Vagina (tissue), 2 donors: ENCODE data around the gene ANKRD18A.

Experiments used
- POLR2AphosphoS5 ChIP-seq, 2 donors: sonication (generic); formaldehyde crosslinking; IDR thresholded peaks; one replicate each; pipeline ENCODE4 v1.9.0; 2017; ENCODE audit warnings: antibody characterized with exemption in 2 of 2, mild to moderate bottlenecking in 2 of 2, low read depth in 1 of 2; ENCODE audit not compliant: insufficient read depth in 1 of 2
- TF ChIP-seq, protein P1 (sequence below), 3 experiments: fragments of 450-650 bp in 2 of 3; fragments of 200-600 bp in 1 of 3; sonication (generic) in 1 of 3; IDR thresholded peaks; one replicate each; pipeline ENCODE4 v1.5.1; 2017 to 2019; ENCODE audit warnings: antibody characterized with exemption in 3 of 3, mild to moderate bottlenecking in 2 of 3, moderate library complexity in 2 of 3

DNA sequence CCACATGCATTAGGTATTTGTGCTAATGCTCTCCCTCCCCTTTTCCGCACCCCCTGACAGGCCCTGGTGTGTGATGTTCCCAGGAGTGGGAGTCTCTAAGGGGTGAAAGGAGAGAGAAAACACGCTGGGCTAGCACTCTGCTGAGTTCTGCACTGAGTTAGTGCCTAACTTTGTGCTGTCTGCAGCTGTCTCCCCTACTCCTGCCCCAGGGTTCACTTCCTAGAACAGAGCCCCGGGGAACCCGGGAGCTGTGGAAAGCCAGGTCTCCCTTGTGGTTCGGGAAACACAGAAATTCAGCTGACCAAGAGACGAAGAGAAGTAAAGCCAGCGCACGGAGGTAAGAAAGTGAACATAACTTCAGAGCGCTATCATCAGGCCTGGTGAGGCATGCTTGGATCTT lies 20.7 kb upstream of the ANKRD18A start:
- TF ChIP-seq POLR2AphosphoS5 (IDR thresholded peaks at IDR 0.05; ENCODE audit: insufficient read depth in 1 of 2, low read depth in 1 of 2): no peak
- TF ChIP-seq, protein P1, sequence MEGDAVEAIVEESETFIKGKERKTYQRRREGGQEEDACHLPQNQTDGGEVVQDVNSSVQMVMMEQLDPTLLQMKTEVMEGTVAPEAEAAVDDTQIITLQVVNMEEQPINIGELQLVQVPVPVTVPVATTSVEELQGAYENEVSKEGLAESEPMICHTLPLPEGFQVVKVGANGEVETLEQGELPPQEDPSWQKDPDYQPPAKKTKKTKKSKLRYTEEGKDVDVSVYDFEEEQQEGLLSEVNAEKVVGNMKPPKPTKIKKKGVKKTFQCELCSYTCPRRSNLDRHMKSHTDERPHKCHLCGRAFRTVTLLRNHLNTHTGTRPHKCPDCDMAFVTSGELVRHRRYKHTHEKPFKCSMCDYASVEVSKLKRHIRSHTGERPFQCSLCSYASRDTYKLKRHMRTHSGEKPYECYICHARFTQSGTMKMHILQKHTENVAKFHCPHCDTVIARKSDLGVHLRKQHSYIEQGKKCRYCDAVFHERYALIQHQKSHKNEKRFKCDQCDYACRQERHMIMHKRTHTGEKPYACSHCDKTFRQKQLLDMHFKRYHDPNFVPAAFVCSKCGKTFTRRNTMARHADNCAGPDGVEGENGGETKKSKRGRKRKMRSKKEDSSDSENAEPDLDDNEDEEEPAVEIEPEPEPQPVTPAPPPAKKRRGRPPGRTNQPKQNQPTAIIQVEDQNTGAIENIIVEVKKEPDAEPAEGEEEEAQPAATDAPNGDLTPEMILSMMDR (IDR thresholded peaks at IDR 0.05): no peak
